Gastrocnemius medialis (tissue), 4 donors: ENCODE data around the gene SYTL2. TPM values are rescaled to one million over a fixed set of nuclear protein-coding genes. Genes with fewer than 3 reads are reported as not detected.
A peak's percentile ranks its signal among the peaks of the same experiment; 100 is the strongest.

Experiments used
- ATAC-seq, 2 donors: fragments of 150-250 bp; one replicate each; pipeline ENCODE4 v1.9.1; 2016
- DNase-seq, 2 donors: peaks; one replicate each; pipeline ENCODE4 v3.0.0-alpha.2; 2019
- H3K27ac ChIP-seq, 4 donors: fragments of 200-600 bp; sonication (generic); 1 replicate in 1 of 4; 2 replicates in 3 of 4; pipeline ENCODE4 v1.5.1; 2016 to 2018; ENCODE audit warnings: mild to moderate bottlenecking in 2 of 4, moderate library complexity in 1 of 4
- H3K27me3 ChIP-seq, 3 donors: fragments of 200-600 bp; sonication (generic) in 2 of 3; 1 replicate in 1 of 3; 2 replicates in 2 of 3; pipeline versions ENCODE4 v1.5.1 to v1.6.0; 2016 to 2019; ENCODE audit warnings: mild to moderate bottlenecking in 1 of 3, moderate library complexity in 1 of 3
- H3K36me3 ChIP-seq, 2 donors: fragments of 200-600 bp; sonication (generic) in 1 of 2; one replicate each; pipeline ENCODE4 v1.5.1; 2017 to 2018
- H3K4me1 ChIP-seq, 2 donors: fragments of 200-600 bp; sonication (generic) in 1 of 2; one replicate each; pipeline ENCODE4 v1.5.1; 2016 to 2017; ENCODE audit warnings: mild to moderate bottlenecking in 2 of 2
- H3K4me3 ChIP-seq, 4 donors: fragments of 200-600 bp; sonication (generic) in 3 of 4; 1 replicate in 1 of 4; 2 replicates in 3 of 4; pipeline ENCODE4 v1.5.1; 2016 to 2019; ENCODE audit warnings: mild to moderate bottlenecking in 2 of 4
- H3K9me3 ChIP-seq, 3 donors: fragments of 200-600 bp; sonication (generic) in 2 of 3; 1 replicate in 1 of 3; 2 replicates in 2 of 3; pipeline ENCODE4 v1.5.1; 2016 to 2019
- POLR2A ChIP-seq, 2 donors: fragments of 450-650 bp; IDR thresholded peaks; one replicate each; pipeline ENCODE4 v1.6.1; 2017; ENCODE audit warnings: antibody characterized with exemption in 2 of 2, mild to moderate bottlenecking in 2 of 2, moderate library complexity in 2 of 2
- in situ Hi-C, 4 donors: fragments of 200-750 bp; cut with MboI; loops; one replicate each; pipeline versions ENCODE4 v1.15.0 to v1.8.0; 2017; ENCODE audit warnings: low sequenced_read_pairs in 4 of 4
- intact Hi-C: fragments of 100-400 bp; cut with DNase I; formaldehyde crosslinking; loops from one replicate; pipeline ENCODE4 v1.15.1; 2023; ENCODE audit warnings: low total_unique reads
- total RNA-seq, 4 donors: library from RNA; depleted of rRNA; stranded (reverse); fragments of >200 nt; gene quantifications; one replicate each; pipeline versions ENCODE4 v1.1.0 to v1.2.3, GENCODE V29; 2016
- TF ChIP-seq, protein P1 (sequence below), 5 experiments: fragments of 450-650 bp in 3 of 5; fragments of 200-600 bp in 2 of 5; sonication (generic) in 2 of 5; IDR thresholded peaks in 4 of 5; conservative IDR thresholded peaks in 1 of 5; 1 replicate in 4 of 5; 2 replicates in 1 of 5; pipeline ENCODE4 v1.5.1; 2016 to 2019; ENCODE audit warnings: antibody characterized with exemption in 5 of 5, mild to moderate bottlenecking in 3 of 5, moderate library complexity in 3 of 5

Gene SYTL2
- total RNA-seq, 4 donors from 2014 or later, result 0.97 to 11.9 (median 2.7) TPM

DNA sequence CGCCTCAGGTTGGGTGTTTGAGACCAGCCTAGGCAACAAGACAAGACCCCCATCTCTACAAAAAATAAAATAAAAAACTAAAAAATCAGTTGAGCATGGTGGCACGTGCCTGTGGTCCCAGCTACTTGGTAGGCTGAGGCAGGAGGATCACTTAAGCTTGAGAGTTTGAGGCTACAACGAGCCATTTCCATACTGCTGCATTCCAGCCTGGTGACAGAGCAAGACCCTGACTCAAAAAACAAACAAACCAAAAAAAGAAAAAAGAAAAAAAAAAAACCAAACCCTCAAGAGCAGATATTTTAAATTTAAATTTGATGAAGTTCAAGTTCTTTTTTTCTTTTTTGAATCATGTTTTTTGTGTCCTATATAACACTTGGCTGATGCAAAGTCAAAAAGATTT is 37.1 kb upstream of the SYTL2 start:
- Histone ChIP-seq H3K36me3 (no peaks in the 10 kb centered on the region), H3K27ac (no peak overlapping the region), H3K4me1 (no peaks in the 10 kb centered on the region), H3K27me3 (no peaks in the 10 kb centered on the region), H3K4me3 (no peak overlapping the region), H3K9me3 (no peaks in the 10 kb centered on the region)
- DNase-seq (no peak), ATAC-seq (no peak)
- no peak for TF ChIP-seq POLR2A (IDR thresholded peaks at IDR 0.05)
- TF ChIP-seq, protein P1, sequence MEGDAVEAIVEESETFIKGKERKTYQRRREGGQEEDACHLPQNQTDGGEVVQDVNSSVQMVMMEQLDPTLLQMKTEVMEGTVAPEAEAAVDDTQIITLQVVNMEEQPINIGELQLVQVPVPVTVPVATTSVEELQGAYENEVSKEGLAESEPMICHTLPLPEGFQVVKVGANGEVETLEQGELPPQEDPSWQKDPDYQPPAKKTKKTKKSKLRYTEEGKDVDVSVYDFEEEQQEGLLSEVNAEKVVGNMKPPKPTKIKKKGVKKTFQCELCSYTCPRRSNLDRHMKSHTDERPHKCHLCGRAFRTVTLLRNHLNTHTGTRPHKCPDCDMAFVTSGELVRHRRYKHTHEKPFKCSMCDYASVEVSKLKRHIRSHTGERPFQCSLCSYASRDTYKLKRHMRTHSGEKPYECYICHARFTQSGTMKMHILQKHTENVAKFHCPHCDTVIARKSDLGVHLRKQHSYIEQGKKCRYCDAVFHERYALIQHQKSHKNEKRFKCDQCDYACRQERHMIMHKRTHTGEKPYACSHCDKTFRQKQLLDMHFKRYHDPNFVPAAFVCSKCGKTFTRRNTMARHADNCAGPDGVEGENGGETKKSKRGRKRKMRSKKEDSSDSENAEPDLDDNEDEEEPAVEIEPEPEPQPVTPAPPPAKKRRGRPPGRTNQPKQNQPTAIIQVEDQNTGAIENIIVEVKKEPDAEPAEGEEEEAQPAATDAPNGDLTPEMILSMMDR (IDR thresholded peaks at IDR 0.05 in 4 of 5, conservative IDR thresholded peaks at IDR 0.05 in 1 of 5), result no peak
- in situ Hi-C loops (loop anchor here in 3 of 4 donors (25.0 kb wide), 2 partner anchors 236 to 261 kb away; no protein-coding TSS in a partner anchor), intact Hi-C loops (no loop called here)

DNA sequence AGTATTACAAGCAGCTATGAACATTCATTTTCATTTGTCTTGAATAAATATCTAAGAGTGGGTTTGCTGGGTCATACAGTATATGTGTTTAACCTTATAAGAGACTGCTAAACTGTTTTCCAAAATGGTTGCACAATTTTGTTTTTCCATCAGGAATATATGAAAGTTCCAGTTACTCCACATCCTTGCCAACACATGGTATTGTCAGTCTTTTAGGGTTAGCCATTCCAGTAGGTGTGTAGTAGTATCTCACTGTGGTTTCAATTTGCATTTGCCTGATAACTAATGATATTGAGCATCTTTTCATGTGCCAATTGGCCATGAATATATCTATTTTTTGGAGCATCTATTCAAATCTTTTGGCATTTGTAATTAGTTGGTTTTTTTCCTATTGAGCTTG is 36.5 kb upstream of the SYTL2 start:
- H3K36me3 ChIP-seq, result no peaks in the 10 kb centered on the region
- no peaks in the 10 kb centered on the region for H3K27me3 ChIP-seq
- intact Hi-C loops, result no loop called here
- no peak for ATAC-seq
- no peaks in the 10 kb centered on the region for H3K4me1 ChIP-seq
- in situ Hi-C loops, result loop anchor here in 3 of 4 donors (25.0 kb wide), 2 partner anchors 235 to 260 kb away; no protein-coding TSS in a partner anchor
- no peak overlapping the region for H3K4me3 ChIP-seq
- no peak overlapping the region for H3K27ac ChIP-seq
- TF ChIP-seq, protein P1 (IDR thresholded peaks at IDR 0.05 in 4 of 5, conservative IDR thresholded peaks at IDR 0.05 in 1 of 5), result no peak
- no peak for TF ChIP-seq POLR2A (IDR thresholded peaks at IDR 0.05)
- no peaks in the 10 kb centered on the region for H3K9me3 ChIP-seq
- no peak for DNase-seq

DNA sequence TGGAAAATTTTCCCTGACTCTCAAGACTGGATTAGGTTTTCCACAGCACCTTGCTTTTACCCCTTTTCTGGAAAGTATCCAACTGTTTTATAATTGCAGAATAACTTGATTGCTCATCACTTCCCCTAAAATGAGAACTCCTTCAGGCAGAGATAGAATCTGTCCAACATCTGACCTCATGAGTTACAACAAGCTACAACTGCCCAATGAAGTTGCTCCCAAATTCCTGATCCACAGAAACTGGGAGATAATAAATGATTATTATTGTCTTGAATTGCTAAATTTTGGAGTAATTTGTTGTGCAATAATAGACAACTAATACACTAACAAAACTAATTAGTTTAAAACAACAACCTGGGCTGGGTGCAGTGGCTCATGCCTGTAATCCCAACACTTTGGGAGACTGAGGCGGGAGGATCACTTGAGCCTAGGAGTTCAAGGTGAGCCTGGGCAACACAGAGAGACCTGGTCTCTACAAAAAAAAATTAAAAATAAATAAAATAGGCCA is 34.2 kb upstream of the SYTL2 start:
- H3K27ac ChIP-seq, result no peak overlapping the region
- no peak for TF ChIP-seq POLR2A (IDR thresholded peaks at IDR 0.05)
- TF ChIP-seq, protein P1 (IDR thresholded peaks at IDR 0.05 in 4 of 5, conservative IDR thresholded peaks at IDR 0.05 in 1 of 5), result no peak
- no peaks in the 10 kb centered on the region for H3K36me3 ChIP-seq
- DNase-seq (no peak), ATAC-seq (no peak)
- no peaks in the 10 kb centered on the region for H3K27me3 ChIP-seq
- intact Hi-C loops (no loop called here), in situ Hi-C loops (loop anchor here in 3 of 4 donors (25.0 kb wide), 2 partner anchors 233 to 258 kb away; no protein-coding TSS in a partner anchor)
- H3K9me3 ChIP-seq, result no peaks in the 10 kb centered on the region
- H3K4me1 ChIP-seq, result no peaks in the 10 kb centered on the region
- no peak overlapping the region for H3K4me3 ChIP-seq

DNA sequence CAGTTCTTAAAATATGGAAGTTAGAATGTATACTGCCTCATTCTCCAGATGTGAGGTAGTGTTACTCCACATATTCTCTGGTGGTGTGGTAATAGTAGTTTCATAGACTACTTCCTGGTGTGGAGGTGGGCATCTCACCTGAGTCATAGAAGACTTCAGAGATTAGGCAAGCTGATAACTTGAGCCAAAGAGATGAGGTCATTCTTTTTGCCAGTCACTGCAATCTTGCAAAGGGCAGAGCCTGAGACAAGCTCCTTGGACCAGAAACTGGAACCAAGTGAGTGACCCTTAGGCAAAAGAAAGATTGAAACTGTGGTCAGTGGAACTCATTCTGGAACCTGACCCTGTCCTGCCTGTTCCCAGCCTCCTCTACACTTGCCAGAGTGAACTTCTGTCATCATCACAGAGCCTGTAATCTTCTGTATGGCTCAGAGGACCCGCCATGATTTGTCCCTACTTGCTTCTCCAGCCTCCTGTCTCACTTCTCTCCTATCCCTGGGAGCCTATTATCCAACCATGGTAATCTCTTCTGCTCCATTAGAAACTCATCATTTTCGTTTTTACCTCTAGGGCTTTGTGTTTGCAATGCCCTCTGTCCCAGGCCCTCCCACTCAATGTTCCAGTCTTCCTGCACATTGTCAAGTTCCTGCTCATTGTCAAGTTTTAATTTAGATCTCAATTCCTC is 33.6 kb upstream of the SYTL2 start:
- peak in 1 of 2 donors; percentile 39 for ATAC-seq
- no peaks in the 10 kb centered on the region for H3K36me3 ChIP-seq

More for the DNA sequence above, 33.6 kb upstream of the SYTL2 start:
- Histone ChIP-seq H3K4me3 (no peak overlapping the region), H3K27ac (no peak overlapping the region), H3K4me1 (no peaks in the 10 kb centered on the region), H3K27me3 (no peaks in the 10 kb centered on the region), H3K9me3 (no peaks in the 10 kb centered on the region)
- in situ Hi-C loops, result loop anchor here in 3 of 4 donors (25.0 kb wide), 2 partner anchors 232 to 257 kb away; no protein-coding TSS in a partner anchor
- no peak for TF ChIP-seq POLR2A (IDR thresholded peaks at IDR 0.05)
- TF ChIP-seq, protein P1 (IDR thresholded peaks at IDR 0.05 in 4 of 5, conservative IDR thresholded peaks at IDR 0.05 in 1 of 5), result no peak
- intact Hi-C loops, result no loop called here
- DNase-seq, result no peak
